ES-I3 (cell line): ENCODE results near the gene CCM2.
A peak's percentile ranks its signal among the peaks of the same experiment; 100 is the strongest.

Experiments
- H3K36me3 ChIP-seq: 2 replicates; pipeline ENCODE4 v1.6.1; 2013; ENCODE audit warnings: mild to moderate bottlenecking, low read length, control low read depth, moderate library complexity; ENCODE audit not compliant: insufficient read depth
- H3K4me1 ChIP-seq: 2 replicates; pipeline ENCODE4 v1.6.1; 2013; ENCODE audit warnings: mild to moderate bottlenecking, control low read depth, low read length; ENCODE audit not compliant: insufficient read depth
- H3K9ac ChIP-seq: 2 replicates; pipeline ENCODE4 v1.6.1; 2013; ENCODE audit warnings: low read depth, mild to moderate bottlenecking, low read length, moderate library complexity
- H3K9me3 ChIP-seq: 2 replicates; pipeline ENCODE4 v1.6.1; 2013; ENCODE audit warnings: mild to moderate bottlenecking, low read length, moderate library complexity; ENCODE audit not compliant: control insufficient read depth, insufficient read depth

The CCM2 gene

DNA sequence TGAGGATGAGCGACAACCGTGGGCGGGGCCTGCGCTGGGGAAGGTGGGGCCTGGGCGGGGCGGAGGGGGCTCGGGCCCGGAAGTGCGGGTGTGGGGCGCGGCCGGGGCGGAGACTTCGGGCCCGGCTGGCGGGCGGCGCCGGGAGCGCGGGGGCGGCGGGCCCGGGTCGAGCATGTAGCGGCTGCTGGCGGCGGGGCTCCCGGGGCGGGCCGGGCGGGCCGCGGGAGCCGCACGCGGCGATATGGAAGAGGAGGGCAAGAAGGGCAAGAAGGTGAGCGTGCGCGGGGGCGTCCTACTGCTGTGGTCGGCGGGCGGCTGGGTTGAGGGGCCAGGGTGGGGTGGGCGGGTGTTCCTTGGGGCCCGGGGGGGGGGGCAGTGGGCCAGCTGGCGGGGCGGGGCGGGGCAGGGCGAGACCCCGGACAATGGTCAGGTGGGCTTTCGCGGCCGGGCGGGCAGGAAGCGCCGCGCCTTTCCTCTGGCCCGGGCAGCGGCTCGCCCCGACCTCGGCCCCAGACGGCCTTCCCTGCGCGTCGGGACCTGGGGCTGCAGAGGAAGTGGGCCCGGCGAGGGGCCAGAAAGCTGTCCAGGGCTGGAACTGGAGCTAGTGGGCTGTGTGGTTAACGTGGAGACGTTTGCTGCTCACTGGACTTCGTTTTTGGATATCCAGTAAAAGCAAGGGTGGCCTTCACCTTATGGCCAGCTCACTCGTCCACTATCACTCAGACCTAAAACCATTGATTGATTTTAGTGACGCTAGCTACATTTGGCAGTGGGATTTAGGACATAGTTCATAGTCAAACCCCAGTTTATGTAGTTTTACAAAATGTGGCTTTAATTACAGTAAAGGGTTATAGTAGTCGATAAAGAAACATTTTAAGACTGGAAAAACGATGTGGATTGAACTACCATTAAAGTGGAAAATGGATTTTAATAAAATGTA is at the start of gene CCM2:
Gene CCM2, plus strand, starts transcription at position 109 of the 940 bp plus-strand sequence. Its CDS starts 133 bp downstream, at position 242.
- Histone ChIP-seq H3K9ac (peak within 1 kb of the TSS; percentile 99), H3K4me1 (0 out of 2 replicates have a peak, but pooled peaks cover 5% of the 10 kb centered on the region), H3K36me3 (no peaks in the 10 kb centered on the region), H3K9me3 (no peaks in the 10 kb centered on the region)

- H3K36me3 ChIP-seq, result no peaks in the 10 kb centered on the region
- no peak overlapping the region for H3K9ac ChIP-seq
- H3K9me3 ChIP-seq, result no peaks in the 10 kb centered on the region
- no peaks in the 10 kb centered on the region for H3K4me1 ChIP-seq
These were observed 46.8 kb upstream of the CCM2 start for GRCh38 chr7:44953156-44953555.

DNA sequence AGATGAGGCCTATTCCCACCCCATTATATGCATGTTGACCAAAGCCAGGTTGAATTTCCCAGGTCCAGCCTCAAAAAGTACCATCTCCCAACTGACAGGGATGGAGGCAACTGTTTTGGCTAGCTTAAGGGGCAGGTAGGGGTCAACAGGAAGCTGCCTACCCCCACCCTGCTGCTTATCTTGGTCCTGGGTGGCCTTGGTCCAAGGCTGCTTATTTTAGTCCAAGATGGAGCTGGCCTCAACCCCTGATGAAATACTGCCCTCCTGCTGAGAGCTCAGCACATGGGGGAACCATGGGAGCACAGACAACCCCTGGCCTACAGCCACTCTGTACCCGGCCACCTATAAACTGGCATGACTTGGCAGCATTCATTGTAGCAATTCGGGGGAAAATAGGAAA is 44.3 kb upstream of the CCM2 start:
- no peak overlapping the region for H3K9ac ChIP-seq
- no peaks in the 10 kb centered on the region for H3K4me1 ChIP-seq

GRCh38 chr7:44956157-44956766 is 43.7 kb upstream of the CCM2 start:
- H3K4me1 ChIP-seq, result no peaks in the 10 kb centered on the region
- H3K36me3 ChIP-seq, result no peaks in the 10 kb centered on the region
- no peak overlapping the region for H3K9ac ChIP-seq
- H3K9me3 ChIP-seq, result no peaks in the 10 kb centered on the region

More for the DNA sequence above, 44.3 kb upstream of the CCM2 start:
- no peaks in the 10 kb centered on the region for H3K9me3 ChIP-seq
- H3K36me3 ChIP-seq, result no peaks in the 10 kb centered on the region

- Histone ChIP-seq H3K36me3 (no peaks in the 10 kb centered on the region), H3K4me1 (no peaks in the 10 kb centered on the region), H3K9ac (no peak overlapping the region), H3K9me3 (no peaks in the 10 kb centered on the region)
These were observed 41.2 kb upstream of the CCM2 start for GRCh38 chr7:44958645-44959344.

DNA sequence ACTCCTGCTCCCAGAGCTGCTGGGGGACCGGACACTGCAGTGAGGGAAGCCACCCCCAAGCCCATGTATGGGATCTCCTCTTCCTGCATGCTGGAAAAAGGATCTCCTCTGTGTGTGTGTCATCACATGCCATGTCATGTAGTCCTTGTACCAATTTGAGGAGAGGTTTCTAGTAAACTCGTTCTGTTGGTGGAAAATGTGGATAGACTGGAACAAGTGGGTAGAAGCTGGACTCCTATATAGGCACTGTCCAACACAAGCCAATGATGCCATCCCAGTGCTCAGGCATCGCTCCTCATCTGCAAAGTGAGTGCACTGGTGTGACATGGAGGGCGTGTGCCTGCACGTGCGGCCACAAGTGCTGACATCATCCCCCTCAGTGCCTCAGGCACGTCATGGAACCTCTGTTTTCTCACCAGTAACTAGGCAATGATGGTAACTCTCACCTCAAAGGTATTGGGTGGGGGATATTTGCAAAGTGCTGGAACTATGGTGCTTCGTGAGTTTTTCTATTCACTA is 40.5 kb upstream of the CCM2 start:
- Histone ChIP-seq H3K9me3 (no peaks in the 10 kb centered on the region), H3K36me3 (no peaks in the 10 kb centered on the region), H3K9ac (no peak overlapping the region), H3K4me1 (no peaks in the 10 kb centered on the region)

DNA sequence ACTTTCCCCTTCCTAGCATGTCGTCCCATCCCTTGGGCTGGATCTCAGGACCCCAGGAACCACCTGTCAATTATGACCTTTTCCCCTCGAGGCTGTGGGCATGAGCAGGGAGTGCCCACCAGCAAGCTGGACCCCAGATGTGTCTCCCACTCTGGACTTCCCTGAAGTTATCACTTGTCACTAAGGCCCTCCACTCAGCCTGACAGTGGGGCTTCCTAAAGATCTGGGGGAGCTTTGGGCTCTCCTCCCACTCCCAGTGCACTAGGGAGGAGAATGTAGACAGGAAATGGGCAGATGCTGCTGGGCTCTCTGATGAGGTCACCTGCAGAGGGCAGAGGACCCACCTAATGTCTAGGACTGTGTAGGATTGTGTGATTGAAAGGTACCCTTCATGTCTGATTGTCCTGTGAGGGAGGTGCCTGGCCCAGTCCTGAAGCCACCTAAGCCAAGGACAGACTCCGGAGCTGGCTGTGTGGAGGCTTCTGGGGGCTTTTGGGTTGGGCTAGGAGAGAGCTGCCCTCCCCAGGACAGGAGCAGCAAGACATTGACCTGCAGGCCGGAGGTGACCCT is 39.9 kb upstream of the CCM2 start:
- no peaks in the 10 kb centered on the region for H3K36me3 ChIP-seq

GRCh38 chr7:44961844-44962482 is 38.0 kb upstream of the CCM2 start:
- no peaks in the 10 kb centered on the region for H3K36me3 ChIP-seq
- H3K4me1 ChIP-seq, result no peaks in the 10 kb centered on the region
- H3K9me3 ChIP-seq, result no peaks in the 10 kb centered on the region
- peak overlapping the region; percentile 37; the same call in 1 of the 2 replicates for H3K9ac ChIP-seq

More for the DNA sequence above, 39.9 kb upstream of the CCM2 start:
- Histone ChIP-seq H3K4me1 (no peaks in the 10 kb centered on the region), H3K9ac (no peak overlapping the region), H3K9me3 (no peaks in the 10 kb centered on the region)

- Histone ChIP-seq H3K9me3 (no peaks in the 10 kb centered on the region), H3K36me3 (no peaks in the 10 kb centered on the region), H3K4me1 (no peaks in the 10 kb centered on the region), H3K9ac (peak overlapping the region; percentile 37; the same call in 1 of the 2 replicates)
These were observed 37.3 kb upstream of the CCM2 start for GRCh38 chr7:44962483-44963251.

GRCh38 chr7:44963364-44964290 is 36.4 kb upstream of the CCM2 start:
- H3K36me3 ChIP-seq, result no peaks in the 10 kb centered on the region

GRCh38 chr7:44964384-44964830 is 35.6 kb upstream of the CCM2 start:
- Histone ChIP-seq H3K9me3 (no peaks in the 10 kb centered on the region), H3K9ac (no peak overlapping the region), H3K36me3 (no peaks in the 10 kb centered on the region)

More at GRCh38 chr7:44963364-44964290, 36.4 kb upstream of the CCM2 start:
- no peak overlapping the region; the same call in 1 of the 2 replicates for H3K9ac ChIP-seq
- H3K9me3 ChIP-seq, result no peaks in the 10 kb centered on the region
- no peaks in the 10 kb centered on the region for H3K4me1 ChIP-seq

GRCh38 chr7:44964831-44965440 is 35.1 kb upstream of the CCM2 start:
- Histone ChIP-seq H3K36me3 (no peaks in the 10 kb centered on the region), H3K9me3 (no peaks in the 10 kb centered on the region), H3K9ac (no peak overlapping the region), H3K4me1 (no peaks in the 10 kb centered on the region)

More at GRCh38 chr7:44964384-44964830, 35.6 kb upstream of the CCM2 start:
- H3K4me1 ChIP-seq, result no peaks in the 10 kb centered on the region
